Measurements from ENCODE around the gene SLC1A4. TPM values are rescaled to one million over a fixed set of nuclear protein-coding genes. Genes with fewer than 3 reads are reported as not detected.

SLC1A4 gene
- total RNA-seq, 1 experiment from 2014 or later = 22.9 TPM

DNA sequence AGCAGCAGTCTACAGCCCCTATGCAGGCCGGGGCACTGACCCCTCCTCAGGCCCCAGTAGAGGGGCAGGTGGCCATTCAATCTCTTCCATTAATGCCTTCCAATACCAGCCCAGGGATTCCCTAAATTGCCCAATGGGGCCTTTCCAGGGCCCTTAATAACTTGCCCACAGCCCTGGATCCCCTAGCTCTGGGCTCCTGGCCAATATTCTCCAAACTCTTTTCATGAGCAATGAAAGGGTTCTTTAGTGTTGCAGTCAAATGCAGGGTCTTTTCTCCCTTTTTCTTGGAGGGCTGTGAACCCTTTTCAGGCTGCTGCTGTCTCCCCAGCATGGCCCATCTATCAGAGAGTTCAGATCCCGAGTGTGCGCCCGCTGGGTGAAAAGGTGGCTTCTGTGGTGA lies 41.3 kb upstream of the SLC1A4 start:
- Mint-ChIP-seq H3K36me3 (ENCODE audit: insufficient read depth, unreplicated experiment) (no peaks in the 10 kb centered on the region), H3K9me3 (ENCODE audit: low read depth, unreplicated experiment) (no peaks in the 10 kb centered on the region), H3K27me3 (ENCODE audit: unreplicated experiment) (peaks cover 27% of the 10 kb centered on the region), H3K4me3 (ENCODE audit: low read depth, unreplicated experiment) (no peak overlapping the region), H3K4me1 (ENCODE audit: low read depth, unreplicated experiment) (peaks cover 8% of the 10 kb centered on the region), H3K27ac (ENCODE audit: unreplicated experiment) (no peak overlapping the region)
- TF ChIP-seq CTCF (IDR thresholded peaks at IDR 0.05; ENCODE audit: unreplicated experiment) = no peak
- no peak for DNase-seq
- intact Hi-C loops (cut with micrococcal nuclease; ENCODE audit: unreplicated experiment) = no loop called here
- BruUV-seq (replicated peaks) = no TSS peak
- CTCF ChIA-PET = interaction anchor here (1.1 kb wide), 1 partner anchor 10 kb away, joined by 3 read pairs; no protein-coding TSS in a partner anchor

GRCh38 chr2:64950226-64951160 lies 38.7 kb upstream of the SLC1A4 start:
- Mint-ChIP-seq H3K36me3 (ENCODE audit: insufficient read depth, unreplicated experiment) (no peaks in the 10 kb centered on the region), H3K27me3 (ENCODE audit: unreplicated experiment) (peaks cover 8% of the 10 kb centered on the region), H3K27ac (ENCODE audit: unreplicated experiment) (no peak overlapping the region), H3K4me1 (ENCODE audit: low read depth, unreplicated experiment) (peaks cover 11% of the 10 kb centered on the region), H3K4me3 (ENCODE audit: low read depth, unreplicated experiment) (no peak overlapping the region), H3K9me3 (ENCODE audit: low read depth, unreplicated experiment) (no peaks in the 10 kb centered on the region)
- TF ChIP-seq CTCF (IDR thresholded peaks at IDR 0.05; ENCODE audit: unreplicated experiment) = no peak
- no TSS peak for BruUV-seq (replicated peaks)
- CTCF ChIA-PET = no interaction called here
- DNase-seq = no peak
- intact Hi-C loops (cut with micrococcal nuclease; ENCODE audit: unreplicated experiment) = no loop called here

DNA sequence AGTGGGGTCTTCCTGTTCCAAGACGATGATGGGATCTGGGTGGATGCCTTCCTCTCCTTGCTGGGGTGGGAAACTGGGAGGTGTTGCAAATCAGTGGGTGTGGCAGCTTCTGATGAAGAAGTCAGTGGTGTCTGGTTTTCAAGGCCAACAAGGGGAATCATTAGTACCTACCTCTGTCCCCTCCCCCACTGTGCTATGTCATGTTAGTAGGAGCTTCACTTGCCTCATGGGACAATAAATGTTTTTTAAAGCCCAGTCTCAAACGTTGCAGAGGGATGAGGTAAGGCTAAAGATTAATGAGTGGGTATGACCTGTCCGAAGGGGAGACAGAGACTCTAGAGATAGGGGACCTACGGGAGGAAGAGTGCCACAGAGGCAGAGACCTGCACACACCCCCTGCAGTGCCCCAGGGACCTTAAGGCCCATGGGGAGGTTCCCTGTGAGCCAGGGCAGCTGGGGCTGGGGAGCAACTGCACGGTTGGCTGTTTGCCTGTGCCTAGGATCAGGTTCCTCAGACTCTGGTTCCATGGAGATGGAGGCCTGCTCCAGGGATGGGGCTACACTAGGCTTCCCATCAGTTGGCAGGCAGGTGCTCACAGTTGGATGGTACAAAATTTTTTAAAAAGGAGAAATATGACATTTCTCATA lies 37.8 kb upstream of the SLC1A4 start:
- DNase-seq = no peak
- Mint-ChIP-seq H3K4me1 (ENCODE audit: low read depth, unreplicated experiment) (peaks cover 11% of the 10 kb centered on the region), H3K36me3 (ENCODE audit: insufficient read depth, unreplicated experiment) (no peaks in the 10 kb centered on the region), H3K9me3 (ENCODE audit: low read depth, unreplicated experiment) (no peaks in the 10 kb centered on the region), H3K27me3 (ENCODE audit: unreplicated experiment) (no peaks in the 10 kb centered on the region), H3K4me3 (ENCODE audit: low read depth, unreplicated experiment) (no peak overlapping the region), H3K27ac (ENCODE audit: unreplicated experiment) (no peak overlapping the region)
- CTCF ChIA-PET = no interaction called here
- TF ChIP-seq CTCF (IDR thresholded peaks at IDR 0.05; ENCODE audit: unreplicated experiment) = no peak
- no TSS peak for BruUV-seq (replicated peaks)
- intact Hi-C loops (cut with micrococcal nuclease; ENCODE audit: unreplicated experiment) = no loop called here

DNA sequence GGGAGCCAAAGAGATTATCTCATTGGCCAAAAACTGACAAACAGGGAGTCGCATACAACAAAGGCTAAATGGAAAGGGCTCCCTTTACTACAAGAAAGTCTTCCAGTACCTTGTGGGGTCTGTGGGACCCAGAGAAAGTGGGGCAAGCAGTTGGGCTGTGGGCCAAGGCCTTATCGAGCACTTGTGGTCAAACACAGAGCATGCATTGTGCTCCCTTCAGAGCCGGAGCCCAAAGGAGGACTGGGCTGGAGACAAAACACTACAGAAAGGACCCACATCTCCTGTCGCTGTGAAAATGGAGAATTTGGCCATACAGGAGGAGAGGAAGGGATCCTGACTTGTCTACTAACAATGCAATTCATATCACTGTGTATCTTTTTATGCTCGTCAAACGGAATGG lies 37.1 kb upstream of the SLC1A4 start:
- CTCF ChIA-PET = no interaction called here
- H3K27ac Mint-ChIP-seq (ENCODE audit: unreplicated experiment) = no peak overlapping the region
- no peaks in the 10 kb centered on the region for H3K9me3 Mint-ChIP-seq (ENCODE audit: low read depth, unreplicated experiment)
- no peak for TF ChIP-seq CTCF (IDR thresholded peaks at IDR 0.05; ENCODE audit: unreplicated experiment)
- H3K27me3 Mint-ChIP-seq (ENCODE audit: unreplicated experiment) = peaks cover 5% of the 10 kb centered on the region
- no peak for DNase-seq
- BruUV-seq (replicated peaks) = no TSS peak
- intact Hi-C loops (cut with micrococcal nuclease; ENCODE audit: unreplicated experiment) = no loop called here
- H3K4me3 Mint-ChIP-seq (ENCODE audit: low read depth, unreplicated experiment) = no peak overlapping the region
- H3K36me3 Mint-ChIP-seq (ENCODE audit: insufficient read depth, unreplicated experiment) = no peaks in the 10 kb centered on the region
- peaks cover 11% of the 10 kb centered on the region for H3K4me1 Mint-ChIP-seq (ENCODE audit: low read depth, unreplicated experiment)
